ENCODE measurements around the gene FYCO1.
"Not testable (repeated sequence)": the region's sequence is repeated elsewhere in the genome, so short reads cannot be mapped to it uniquely, and the experiment has no call there.

The FYCO1 gene

DNA sequence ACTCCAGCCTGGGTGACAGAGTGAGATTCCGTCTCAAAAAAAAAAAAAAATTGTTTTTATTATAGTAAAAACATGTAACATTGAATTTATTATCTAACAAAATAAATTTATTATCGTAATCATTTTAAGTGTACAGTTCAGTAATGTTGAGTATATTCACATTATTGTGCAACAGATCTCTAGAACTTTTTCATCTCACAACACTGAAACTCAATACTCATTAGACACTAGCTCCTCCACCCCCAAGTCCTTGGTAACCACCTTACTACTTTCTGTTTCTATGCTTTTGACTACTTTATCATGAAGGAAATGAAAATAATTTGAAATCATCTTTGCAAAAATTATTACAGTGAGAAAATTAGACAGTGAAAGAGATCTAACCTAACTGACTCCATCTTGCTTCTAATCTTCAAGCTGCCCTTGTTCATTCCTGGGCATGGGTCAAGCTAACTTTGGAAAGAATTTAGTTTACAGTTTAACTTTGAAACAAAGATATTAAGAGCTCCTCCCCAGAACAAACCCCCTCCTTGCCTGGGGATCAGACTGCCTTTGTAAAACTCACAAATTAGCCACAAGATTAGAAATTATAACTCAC is 15.0 kb upstream of the FYCO1 start:
- DNase-seq (ENCODE audit: low spot score) = no peak

DNA sequence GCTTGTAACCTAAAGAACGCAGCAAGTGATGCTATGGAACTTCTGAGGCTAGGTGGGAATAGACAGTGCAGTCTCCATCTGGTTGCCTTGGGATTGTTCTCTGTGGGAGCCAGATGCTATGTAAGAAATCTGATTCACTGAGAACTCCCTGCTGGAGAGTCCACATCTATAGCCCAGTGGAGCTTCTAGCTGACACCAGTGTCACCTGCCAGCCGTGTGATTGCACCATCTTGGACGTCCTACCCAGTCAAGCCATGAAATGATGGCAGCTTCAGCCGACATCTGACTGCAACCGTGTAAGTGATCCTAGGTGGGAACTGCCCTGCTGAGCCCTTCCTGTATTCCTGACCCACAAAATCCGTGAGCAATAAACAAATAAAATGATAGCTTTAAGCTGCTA is 12.4 kb upstream of the FYCO1 start:
- DNase-seq (ENCODE audit: low spot score) = no peak

DNA sequence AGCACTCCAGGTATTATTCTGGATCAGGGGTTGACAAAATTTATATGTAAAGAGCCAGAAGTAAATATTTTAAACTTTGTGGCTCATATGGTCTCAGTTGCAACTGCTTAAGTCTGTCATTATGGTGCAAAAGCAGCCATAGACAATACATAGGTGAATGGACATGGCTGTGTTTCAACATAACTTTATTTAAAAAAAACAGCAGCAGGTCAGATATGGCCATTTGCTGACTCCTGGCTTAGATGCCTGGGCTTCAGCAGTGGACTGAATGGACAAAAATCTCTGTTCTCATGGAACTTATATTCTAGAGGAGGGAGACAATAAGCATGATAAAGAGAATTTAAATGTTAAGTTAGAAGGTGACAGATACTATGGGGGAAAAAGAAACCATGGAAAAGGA is 11.7 kb upstream of the FYCO1 start:
- no peak for DNase-seq (ENCODE audit: low spot score)

DNA sequence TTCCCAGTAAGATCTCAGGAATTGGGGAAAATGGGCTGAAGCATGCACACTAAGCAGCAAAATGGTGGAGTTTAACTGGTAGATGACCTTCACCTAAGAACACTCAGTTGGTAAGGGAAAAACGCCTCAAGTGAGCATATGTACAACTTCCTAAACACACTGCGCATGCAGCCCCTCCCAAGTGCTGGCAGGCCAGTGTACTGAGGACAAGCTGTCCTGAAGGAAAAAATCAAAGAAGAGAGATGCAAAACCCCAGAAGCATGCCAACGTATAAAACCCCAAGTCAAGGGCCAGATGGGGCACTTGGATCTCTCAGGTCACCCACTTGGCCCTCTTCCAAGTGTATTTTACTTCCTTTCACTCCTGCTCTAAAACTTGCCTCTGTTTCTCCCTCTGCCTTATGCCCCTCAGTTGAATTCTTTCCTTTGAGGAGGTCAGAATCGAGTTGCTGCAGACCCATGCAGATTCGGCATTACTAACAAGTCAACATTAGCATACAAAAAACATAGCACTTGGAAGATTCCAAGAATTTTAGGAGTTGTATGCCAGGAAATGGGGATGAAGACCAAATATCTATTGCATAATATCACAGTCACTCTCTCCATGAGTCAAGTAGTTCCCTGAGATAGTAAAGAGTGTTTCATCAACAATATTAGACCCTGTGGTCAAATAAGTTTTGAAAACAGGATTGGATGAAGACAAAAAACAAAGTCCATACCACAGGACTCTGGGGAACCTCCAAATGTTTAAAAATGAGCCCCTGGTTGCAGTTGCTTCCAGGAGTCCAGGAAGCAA is 10.8 kb upstream of the FYCO1 start:
- no peak for DNase-seq (ENCODE audit: low spot score)

DNA sequence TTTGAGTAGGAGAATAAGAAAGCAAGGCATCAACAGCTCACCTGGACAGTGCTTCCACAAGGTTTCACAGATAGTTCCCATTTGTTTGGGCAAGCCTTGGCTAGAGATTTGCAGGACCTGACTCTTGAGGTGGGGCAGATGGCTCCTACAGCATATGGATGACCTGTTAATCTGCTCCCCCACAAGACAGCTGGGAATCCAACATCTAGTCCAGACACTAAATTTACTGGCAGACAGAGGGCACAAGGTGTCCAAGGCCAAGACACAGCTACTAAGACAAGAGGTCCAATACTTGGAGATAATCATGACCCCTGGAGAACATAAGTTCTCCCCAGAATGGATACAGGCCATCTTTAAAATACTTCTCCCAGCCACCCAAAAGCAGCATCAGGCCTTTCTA is 8.1 kb upstream of the FYCO1 start:
- not testable (repeated sequence) for DNase-seq (ENCODE audit: low spot score)

DNA sequence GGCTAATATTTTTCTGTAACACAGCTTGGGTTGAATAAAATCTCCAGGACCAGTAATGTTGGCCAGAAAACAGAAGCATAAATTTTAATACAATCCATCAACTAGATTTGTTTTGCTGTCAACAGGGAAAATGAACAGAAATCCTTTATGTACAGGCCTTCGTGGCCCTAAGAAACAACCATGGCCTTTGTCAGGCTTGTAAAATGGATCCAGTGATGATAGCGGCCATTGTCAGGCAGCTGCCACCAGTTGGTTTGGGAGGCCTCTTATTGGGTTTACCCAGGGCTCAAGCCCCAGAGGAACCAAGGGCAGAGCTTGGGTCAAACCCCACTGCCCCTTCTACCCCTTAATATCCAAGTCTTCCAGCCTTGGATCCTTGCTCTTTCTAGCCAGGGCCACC is 5.6 kb upstream of the FYCO1 start:
- no peak for DNase-seq (ENCODE audit: low spot score)

DNA sequence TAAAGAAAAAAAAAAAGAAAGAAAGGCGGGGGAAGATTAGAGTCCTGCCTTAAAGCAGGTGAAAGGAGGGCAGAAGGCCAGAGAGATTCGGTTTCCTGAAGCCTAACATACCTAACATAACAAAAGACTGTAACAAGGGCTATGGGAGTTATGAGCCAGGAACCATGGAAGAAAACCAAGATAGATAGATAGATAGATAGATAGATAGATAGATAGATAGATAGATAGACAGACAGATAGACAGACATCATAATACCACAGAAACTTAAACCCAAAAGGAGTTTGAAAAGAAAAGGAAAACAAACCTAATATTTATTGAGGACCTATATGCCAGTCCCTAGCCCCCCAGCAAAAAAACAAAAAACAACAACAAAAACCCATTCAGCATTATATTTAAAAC is 2.3 kb upstream of the FYCO1 start:
- no peak for DNase-seq (ENCODE audit: low spot score)

DNA sequence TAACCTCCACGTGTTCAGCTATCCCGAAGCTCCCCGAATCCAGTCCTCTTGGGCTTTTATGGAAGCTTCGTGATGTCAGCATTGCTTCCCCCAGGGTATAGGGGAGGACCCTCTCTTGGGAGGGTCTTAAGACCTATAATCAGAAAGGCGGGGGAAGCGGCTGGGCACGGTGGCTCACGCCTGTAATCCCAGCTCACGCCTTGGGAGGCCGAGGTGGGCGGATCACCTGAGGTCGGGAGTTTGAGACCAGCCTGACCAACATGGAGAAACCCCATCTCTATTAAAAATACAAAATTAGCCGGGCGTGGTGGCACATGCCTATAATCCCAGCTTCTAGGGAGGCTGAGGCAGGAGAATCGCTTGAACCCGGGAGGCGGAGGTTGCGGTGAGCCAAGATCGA is 1.9 kb upstream of the FYCO1 start:
- DNase-seq (ENCODE audit: low spot score) = not testable (repeated sequence)

DNA sequence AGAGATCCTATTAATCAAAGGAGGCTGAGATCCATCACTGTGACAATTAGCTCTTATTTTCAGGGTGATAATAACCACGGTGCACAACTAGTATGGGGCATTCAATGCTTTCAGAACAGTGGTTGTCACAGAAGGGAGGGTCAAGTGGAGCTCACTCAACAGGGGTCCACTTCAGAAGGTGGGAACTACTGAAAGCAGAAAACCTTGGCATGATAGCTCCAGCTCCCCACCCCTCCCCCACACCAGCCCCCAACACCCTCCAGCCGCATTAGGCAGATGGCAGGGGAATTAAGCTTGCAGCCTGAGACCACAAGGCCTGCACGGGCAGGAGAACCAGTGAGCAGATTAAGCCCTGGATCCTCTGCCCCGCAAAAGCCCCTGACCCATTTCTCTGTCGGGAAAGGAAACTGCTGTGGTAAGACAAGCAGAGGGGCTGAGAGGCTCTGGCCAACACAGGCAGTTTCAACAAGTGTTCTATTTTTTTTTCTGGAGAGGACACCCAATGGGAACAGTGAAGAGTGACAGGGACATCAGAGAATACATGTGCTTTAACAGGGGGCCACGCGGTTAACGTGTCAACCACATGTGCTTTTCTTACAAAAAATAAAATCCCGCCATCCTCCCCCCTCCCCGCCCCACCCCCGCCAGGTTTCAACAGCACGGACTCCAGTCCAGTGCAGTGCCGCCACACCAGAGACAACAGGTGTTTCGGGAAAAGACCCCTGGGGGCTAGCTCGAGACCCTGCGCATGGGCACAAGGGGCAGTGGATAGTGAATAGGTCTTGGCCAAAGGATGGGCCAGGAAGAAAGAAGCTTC is 997 bp downstream of the FYCO1 start:
- DNase-seq (ENCODE audit: low spot score) = peak; percentile 37

DNA sequence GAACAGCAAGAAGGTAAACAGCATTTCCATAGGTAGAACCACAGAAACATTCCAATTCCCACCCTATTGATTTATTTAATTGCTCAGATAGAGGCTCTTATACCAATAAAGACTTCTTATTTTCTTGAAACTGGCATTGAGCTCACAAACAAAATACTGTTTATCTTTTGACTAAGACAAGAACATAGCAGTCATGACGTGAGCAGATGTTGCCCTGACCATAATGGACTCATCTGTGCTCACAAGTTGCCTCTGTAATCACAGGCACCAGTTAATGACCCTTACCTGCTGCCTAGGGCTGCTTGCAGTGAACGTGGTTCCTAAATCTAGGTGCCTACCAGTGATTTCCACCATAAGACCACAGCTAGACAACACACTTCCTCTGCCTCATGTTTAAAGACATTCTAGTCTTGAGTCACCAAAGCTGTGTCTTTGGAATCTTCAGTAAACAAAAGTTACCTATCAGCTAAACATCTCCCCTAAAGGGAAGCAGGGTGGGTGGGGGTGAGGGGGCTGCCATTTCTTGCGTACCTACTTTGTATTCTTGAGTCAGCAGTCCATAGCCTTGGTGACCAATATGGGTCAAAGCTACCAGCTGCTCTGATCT is 2.1 kb downstream of the FYCO1 start:
- no peak for DNase-seq (ENCODE audit: low spot score)

DNA sequence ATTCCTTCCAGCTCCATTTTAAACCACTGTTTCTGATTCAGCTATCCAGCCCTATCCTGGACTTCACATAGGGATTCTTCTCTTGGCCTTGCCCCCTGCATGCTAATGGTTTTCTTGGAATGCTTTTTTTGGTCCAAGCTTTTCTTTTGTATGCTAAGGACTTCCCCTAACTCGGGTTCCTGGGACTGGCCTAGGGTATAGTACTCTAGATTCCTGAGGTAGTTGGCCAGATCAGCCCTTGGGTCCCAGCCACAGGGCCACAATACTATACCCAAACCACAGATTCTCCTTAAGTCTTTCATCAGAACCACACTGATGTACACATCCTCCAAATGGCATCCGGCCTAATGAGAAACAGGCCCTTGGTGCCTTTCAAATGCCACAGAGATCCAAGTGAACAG is 2.8 kb downstream of the FYCO1 start:
- DNase-seq (ENCODE audit: low spot score) = no peak

DNA sequence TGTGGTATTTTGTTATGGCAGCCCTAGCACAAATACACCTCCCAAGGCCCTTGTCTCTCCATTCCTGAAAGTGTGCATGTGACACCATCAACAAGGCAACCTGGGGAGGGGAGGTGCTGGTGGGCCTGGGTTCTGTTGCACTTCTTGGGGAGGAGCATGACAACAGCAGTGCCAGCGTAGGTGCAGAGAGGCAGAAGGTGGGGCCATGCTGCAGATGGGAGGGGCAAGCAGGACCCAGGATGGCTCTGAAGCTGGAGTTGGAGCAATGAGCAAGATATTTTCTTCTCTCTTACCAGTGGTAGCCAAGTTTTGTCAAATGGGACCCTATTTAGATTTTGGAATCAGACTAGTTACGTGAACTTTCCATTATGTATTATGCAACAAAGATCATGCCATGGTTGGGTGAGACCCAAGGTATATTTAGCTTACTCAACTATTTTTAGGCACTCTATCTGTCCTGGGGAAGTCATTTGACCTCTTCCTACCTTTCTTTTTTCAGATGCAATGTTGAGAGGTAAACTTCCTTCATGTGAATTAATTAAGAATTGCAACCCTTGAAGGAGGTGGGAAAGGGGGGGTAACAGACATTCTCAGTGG is 3.4 kb downstream of the FYCO1 start:
- no peak for DNase-seq (ENCODE audit: low spot score)

DNA sequence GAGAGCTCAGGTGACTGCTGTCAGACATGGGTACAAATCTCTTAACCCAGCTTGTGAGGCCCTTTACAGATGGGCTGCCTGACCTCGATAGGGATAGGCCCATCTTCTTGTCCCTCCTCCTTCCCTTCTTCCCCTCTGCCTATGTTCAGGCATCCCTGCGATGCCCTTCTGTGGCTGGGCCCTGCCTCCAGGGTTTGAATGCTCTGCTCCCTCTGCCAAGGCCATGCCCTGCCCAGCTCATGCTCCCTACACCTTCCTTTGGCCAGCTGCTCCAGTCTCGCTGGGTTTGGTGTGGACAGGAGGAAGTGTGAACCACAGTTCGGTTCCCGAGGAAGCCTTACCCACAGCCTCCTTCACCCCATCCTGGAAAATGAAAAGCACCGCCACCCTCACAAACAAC is 4.3 kb downstream of the FYCO1 start:
- no peak for DNase-seq (ENCODE audit: low spot score)

DNA sequence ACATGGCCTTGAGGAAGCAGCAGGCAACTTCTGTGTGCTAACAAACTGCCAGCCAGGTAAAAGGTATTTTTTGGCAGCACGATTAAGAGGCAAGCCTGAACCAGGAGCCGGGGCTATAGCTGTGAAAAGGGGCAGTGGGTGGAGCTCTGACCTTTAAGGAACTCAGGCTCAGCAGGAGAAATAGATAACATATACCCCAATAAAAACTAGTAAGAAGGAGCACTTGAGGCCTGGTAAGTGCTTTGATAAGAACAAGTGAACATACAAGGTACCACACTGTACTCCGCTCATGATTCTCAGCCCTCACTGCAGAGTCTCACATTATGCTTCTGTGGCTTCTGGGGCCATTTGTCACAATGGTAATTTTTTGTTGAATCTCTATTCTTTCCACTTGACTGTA is 5.4 kb downstream of the FYCO1 start:
- DNase-seq (ENCODE audit: low spot score) = no peak

DNA sequence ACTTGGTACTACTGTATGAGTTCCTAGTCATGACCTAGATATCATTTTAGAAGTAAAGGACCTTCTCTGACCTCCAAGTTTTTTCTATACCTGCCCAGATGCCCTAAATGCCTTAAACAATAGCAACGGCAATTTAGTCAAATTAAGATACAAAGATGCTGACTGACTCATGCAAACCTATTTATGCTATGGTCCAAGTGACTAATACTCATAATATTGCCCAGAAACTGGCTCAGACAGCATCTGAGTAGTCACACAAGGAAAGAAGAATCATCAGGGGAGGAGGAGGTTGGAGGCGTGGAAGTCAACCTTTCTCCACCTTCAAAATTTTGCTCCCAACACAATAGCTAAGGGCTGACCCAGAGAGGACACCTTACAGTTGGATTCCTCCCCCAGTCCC is 6.8 kb downstream of the FYCO1 start:
- no peak for DNase-seq (ENCODE audit: low spot score)

DNA sequence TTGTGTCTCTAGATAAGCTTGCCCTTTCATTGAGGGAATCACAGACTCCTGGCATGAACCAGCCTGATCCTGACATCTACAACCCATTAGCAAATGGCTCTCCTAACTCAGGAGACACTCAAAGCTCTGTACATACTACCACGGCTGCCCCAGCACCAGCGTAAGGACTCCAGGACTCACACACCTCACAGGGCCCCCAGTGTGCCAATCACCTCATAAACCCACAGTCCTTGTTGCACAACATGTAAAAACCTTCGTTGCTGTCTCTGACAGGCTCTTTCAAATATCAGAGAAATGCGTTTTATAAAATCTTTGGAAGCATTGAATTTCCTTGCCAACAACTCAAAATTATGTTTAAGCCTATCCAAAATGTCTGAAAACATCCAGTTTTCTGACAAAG is 7.3 kb downstream of the FYCO1 start:
- no peak for DNase-seq (ENCODE audit: low spot score)

DNA sequence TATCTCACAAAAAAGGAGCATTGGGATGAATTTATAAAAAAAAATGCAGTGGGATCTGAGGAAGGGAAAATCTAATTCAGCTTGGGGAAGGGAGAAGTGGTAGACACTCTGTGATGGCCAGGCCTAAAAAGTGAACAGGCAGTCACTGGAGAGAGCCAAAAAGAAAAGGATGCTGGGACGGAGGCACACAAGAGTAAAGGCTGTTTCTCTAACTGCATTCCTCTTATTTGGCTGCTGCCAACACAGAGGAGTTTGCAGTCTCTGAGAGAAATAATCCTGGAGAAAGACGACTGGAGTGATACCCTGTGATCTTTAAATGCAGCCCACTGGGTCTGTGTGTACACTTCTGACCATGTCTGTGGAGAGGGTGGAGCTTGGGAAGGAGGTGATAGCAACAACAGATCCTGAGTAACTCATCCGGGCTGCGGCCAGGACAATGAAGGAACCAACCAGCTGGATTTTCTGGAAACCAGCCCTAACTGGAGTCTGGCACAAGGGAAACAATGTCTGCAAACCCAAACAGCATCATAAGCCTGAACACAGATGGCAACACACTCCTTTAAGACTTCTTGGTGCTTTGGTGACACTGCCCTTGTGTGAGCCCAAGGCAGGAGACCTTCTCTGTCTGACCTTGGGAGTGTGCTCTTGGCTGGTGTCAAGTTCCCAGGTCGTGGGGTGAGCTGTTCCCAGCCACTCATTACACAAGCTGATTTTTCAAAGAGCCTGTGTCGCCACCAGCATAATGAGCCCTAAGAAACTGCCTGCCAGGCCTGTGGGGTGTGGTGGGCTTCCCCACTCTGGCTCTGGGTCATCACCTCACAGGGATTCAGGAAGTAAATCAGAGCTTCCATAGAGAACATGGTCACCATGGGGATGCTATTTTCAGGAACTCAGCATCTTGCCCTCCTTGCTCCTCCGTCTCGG is 8.0 kb downstream of the FYCO1 start:
- no peak for DNase-seq (ENCODE audit: low spot score)

DNA sequence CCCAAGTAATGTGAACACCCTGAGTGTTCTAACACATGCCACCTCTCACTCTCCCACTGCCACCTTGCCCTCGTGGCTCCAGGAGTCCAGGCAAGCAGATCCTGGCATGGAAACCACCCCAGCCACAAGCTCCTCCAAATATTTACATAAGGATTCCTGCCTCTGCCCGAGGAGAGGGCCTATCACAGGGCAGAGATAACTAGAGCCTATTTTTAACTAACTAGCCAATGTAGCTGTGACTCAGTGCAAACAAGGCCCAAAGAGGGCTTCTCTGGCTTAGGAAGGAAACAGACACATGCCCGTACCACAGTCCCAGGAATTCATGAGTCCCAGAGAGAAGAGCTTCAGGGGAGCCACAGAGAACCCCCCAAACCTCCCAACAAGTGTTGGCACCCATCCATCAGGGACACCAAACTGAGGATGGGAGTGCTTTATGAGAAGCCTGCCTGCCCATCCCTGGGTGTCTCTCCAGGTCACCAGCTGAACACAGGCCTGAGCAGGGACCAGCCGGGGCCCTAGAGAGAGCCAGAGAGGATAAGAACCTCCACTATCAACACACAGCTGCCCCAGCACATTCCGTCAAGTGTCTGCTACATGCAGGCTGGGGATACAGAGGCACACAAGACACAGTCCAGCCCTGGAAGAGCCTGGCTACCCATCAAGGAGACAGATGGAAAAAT is 9.2 kb downstream of the FYCO1 start:
- peak; percentile 16 for DNase-seq (ENCODE audit: low spot score)

DNA sequence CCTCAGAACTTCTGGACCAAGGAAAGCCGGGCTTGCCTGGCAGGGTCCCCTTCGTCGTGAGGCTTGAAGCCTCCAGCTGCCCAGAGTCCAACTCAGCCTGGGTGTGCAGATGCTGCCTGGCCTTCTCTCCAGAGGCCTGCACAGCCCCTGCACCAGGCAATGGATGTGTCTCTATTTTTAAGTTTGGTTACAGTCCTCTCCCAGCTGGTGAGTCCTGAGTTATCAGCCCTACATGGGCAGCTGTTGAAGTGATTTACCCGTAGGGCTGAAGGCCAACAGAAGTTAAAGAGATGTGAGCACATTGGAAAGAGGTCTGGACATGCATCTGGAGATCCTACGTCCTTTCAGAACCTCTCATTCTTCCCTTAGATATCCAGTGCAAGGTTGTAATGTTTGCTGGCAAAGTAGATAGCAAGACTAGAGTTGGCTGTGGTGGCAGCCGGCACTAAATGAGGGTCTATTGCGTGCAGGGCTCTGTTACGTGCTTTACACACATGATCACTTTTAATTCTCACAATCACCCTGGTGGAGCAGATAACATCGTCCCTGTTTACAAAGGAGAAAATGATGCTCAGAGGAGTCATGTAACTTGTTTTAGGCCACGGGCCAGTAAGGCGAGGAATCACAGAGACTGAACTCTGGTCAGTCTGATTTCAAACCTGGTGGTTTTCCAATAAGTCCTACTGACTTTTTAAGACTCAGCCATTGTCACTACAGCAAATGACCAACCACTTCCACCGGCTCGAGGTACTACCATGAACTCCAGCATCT is 9.9 kb downstream of the FYCO1 start:
- DNase-seq (ENCODE audit: low spot score) = no peak

Measured in SW480 (cell line).